GM19193 (cell line): ENCODE data around the gene TNIK.

ENCODE experiments used
- POLR2A ChIP-seq: IDR thresholded peaks from 4 replicates; pipeline ENCODE4 v1.6.1; 2011; ENCODE audit not compliant: insufficient read depth, insufficient read length; ENCODE audit errors: extremely low read depth

TNIK gene

GRCh38 chr3:171269542-171269941 is 190.7 kb downstream of the TNIK start:
- TF ChIP-seq POLR2A, result no peak

- TF ChIP-seq POLR2A, result no peak
These were observed 191.5 kb downstream of the TNIK start for GRCh38 chr3:171268677-171269076.

- no peak for TF ChIP-seq POLR2A
These were observed 193.1 kb downstream of the TNIK start for GRCh38 chr3:171267104-171267503.

- TF ChIP-seq POLR2A, result no peak
These were observed 193.5 kb downstream of the TNIK start for GRCh38 chr3:171266740-171267073.

- no peak for TF ChIP-seq POLR2A
These were observed 194.0 kb downstream of the TNIK start for GRCh38 chr3:171266034-171266739.

GRCh38 chr3:171264758-171265157 is 195.4 kb downstream of the TNIK start:
- TF ChIP-seq POLR2A, result no peak

GRCh38 chr3:171262431-171262830 is 197.8 kb downstream of the TNIK start:
- TF ChIP-seq POLR2A, result no peak

GRCh38 chr3:171261487-171261886 is 198.7 kb downstream of the TNIK start:
- TF ChIP-seq POLR2A, result no peak

GRCh38 chr3:171260899-171261298 is 199.3 kb downstream of the TNIK start:
- no peak for TF ChIP-seq POLR2A

GRCh38 chr3:171260466-171260865 is 199.7 kb downstream of the TNIK start:
- TF ChIP-seq POLR2A, result no peak

GRCh38 chr3:171258316-171258715 is 201.9 kb downstream of the TNIK start:
- no peak for TF ChIP-seq POLR2A

GRCh38 chr3:171257251-171258203 is 202.7 kb downstream of the TNIK start:
- no peak for TF ChIP-seq POLR2A

GRCh38 chr3:171256445-171257250 is 203.6 kb downstream of the TNIK start:
- no peak for TF ChIP-seq POLR2A

GRCh38 chr3:171255236-171255806 is 204.9 kb downstream of the TNIK start:
- no peak for TF ChIP-seq POLR2A

GRCh38 chr3:171254315-171254714 is 205.9 kb downstream of the TNIK start:
- no peak for TF ChIP-seq POLR2A
